Measurements from ENCODE around the gene TRAF1. TPM values are rescaled to one million over a fixed set of nuclear protein-coding genes. Genes with fewer than 3 reads are reported as not detected.

The TRAF1 gene
- total RNA-seq, 2 donors from 2014 or later = 1.5 to 3.1 TPM

GRCh38 chr9:120951960-120952618 lies 25.5 kb upstream of the TRAF1 start:
- intact Hi-C loops (cut with DNase I) = no loop called here

DNA sequence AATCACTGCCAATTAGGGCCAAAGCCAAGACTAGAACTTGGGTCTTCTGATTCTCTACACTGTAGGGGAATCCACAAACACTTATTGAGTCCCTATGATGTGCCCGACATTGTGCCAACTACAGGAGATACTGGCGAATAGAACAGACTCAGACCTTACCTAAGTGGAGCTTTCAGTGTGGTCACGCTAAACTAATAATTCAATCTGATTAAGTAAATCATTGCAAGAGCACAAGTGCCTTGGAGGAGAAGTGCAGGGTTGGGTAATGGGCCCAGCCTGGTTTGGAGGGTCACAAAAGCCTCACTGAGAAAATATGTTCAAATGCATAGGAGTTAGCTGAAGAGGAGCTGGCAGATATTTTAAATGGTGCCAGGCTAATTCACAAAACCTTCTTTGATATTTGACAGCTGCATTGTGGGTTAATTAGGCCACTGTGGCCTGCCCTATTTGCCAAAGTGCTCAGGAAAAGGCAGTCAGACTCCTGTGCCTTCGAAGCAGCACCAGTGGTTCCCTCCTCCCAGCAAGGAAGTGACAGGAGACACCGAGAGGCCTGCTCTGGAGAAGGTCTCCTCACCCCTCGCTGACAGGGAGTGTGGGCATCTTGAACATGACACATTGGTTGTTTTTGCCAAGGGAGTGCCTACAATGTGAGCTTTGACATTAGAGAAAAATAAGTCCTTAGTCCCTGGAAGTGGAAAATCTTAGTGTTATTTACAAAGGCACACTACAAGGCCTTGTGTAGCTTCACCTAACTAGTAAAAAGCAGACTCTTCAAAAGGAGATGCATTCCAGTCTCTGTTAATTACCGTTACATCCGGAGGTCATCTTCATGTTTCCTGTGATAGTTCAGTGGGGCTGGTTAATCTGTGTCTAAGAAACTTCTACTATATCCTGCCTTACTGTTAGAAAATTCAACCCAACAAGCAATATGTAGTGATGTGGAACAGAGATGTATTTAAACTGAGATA lies 24.1 kb upstream of the TRAF1 start:
- Histone ChIP-seq H3K9me3 (no peaks in the 10 kb centered on the region), H3K36me3 (no peaks in the 10 kb centered on the region), H3K4me3 (no peak overlapping the region), H3K27ac (no peak overlapping the region), H3K9ac (ENCODE audit: low read depth in 2 of 2, low read length in 2 of 2) (no peak overlapping the region), H3K27me3 (no peaks in the 10 kb centered on the region), H3K4me1 (no peaks in the 10 kb centered on the region)
- DNase-seq = no peak
- TF ChIP-seq, protein P1, sequence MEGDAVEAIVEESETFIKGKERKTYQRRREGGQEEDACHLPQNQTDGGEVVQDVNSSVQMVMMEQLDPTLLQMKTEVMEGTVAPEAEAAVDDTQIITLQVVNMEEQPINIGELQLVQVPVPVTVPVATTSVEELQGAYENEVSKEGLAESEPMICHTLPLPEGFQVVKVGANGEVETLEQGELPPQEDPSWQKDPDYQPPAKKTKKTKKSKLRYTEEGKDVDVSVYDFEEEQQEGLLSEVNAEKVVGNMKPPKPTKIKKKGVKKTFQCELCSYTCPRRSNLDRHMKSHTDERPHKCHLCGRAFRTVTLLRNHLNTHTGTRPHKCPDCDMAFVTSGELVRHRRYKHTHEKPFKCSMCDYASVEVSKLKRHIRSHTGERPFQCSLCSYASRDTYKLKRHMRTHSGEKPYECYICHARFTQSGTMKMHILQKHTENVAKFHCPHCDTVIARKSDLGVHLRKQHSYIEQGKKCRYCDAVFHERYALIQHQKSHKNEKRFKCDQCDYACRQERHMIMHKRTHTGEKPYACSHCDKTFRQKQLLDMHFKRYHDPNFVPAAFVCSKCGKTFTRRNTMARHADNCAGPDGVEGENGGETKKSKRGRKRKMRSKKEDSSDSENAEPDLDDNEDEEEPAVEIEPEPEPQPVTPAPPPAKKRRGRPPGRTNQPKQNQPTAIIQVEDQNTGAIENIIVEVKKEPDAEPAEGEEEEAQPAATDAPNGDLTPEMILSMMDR (IDR thresholded peaks at IDR 0.05) = no peak
- intact Hi-C loops (cut with DNase I) = no loop called here

More at GRCh38 chr9:120951960-120952618, 25.5 kb upstream of the TRAF1 start:
- H3K27ac ChIP-seq = no peak overlapping the region
- no peak overlapping the region for H3K9ac ChIP-seq (ENCODE audit: low read depth in 2 of 2, low read length in 2 of 2)
- no peak overlapping the region for H3K4me3 ChIP-seq
- TF ChIP-seq, protein P1 (IDR thresholded peaks at IDR 0.05) = no peak
- no peaks in the 10 kb centered on the region for H3K36me3 ChIP-seq
- H3K27me3 ChIP-seq = no peaks in the 10 kb centered on the region
- no peak for DNase-seq
- no peaks in the 10 kb centered on the region for H3K4me1 ChIP-seq
- no peaks in the 10 kb centered on the region for H3K9me3 ChIP-seq

DNA sequence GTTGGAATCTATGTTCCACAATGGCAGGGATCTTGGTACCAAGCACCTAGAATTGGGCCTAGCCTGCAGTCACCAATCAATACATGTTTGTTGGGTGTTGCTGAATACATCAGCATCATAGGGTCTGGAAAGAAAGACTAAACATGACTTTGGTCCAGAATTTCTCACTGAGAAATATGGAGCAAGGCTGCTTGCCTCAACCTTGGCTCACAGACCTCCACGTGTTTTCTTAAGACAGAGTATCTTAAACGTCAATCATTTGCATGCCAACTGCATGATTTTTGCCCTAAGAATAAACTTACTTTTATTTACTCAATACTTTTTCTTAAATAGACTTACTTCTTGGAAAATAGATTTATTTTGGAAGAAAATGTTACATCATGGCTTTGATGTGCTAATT lies 22.7 kb upstream of the TRAF1 start:
- DNase-seq = no peak
- no peaks in the 10 kb centered on the region for H3K9me3 ChIP-seq
- TF ChIP-seq, protein P1 (IDR thresholded peaks at IDR 0.05) = no peak
- no peak overlapping the region for H3K4me3 ChIP-seq
- no peaks in the 10 kb centered on the region for H3K36me3 ChIP-seq
- no peaks in the 10 kb centered on the region for H3K4me1 ChIP-seq
- no peaks in the 10 kb centered on the region for H3K27me3 ChIP-seq
- intact Hi-C loops (cut with DNase I) = no loop called here
- H3K9ac ChIP-seq (ENCODE audit: low read depth in 2 of 2, low read length in 2 of 2) = no peak overlapping the region
- H3K27ac ChIP-seq = no peak overlapping the region

GRCh38 chr9:120948824-120949223 lies 22.2 kb upstream of the TRAF1 start:
- no peaks in the 10 kb centered on the region for H3K9me3 ChIP-seq
- H3K9ac ChIP-seq (ENCODE audit: low read depth in 2 of 2, low read length in 2 of 2) = no peak overlapping the region
- TF ChIP-seq, protein P1 (IDR thresholded peaks at IDR 0.05) = no peak
- intact Hi-C loops (cut with DNase I) = no loop called here
- no peak overlapping the region for H3K27ac ChIP-seq
- no peak overlapping the region for H3K4me3 ChIP-seq
- H3K36me3 ChIP-seq = no peaks in the 10 kb centered on the region
- DNase-seq = no peak
- H3K4me1 ChIP-seq = no peaks in the 10 kb centered on the region
- no peaks in the 10 kb centered on the region for H3K27me3 ChIP-seq

DNA sequence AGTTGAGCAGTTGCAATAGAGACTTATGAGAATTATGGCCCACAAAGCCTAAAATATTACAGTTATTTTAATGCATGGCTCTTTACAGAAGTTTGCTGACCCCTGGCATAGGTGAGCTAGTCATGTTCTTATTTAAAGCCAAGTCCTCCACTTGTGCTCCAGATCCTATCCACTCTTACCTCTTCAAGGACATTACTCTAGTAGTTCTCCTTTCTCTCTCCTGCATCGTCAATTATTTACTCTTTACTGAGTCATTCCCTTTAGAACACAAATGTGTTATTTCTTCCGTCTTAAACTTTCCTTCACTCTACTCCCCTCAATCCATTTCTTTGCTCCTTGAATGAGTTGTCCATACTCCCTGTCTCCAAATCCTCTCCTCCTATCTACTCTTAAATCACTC lies 20.6 kb upstream of the TRAF1 start:
- TF ChIP-seq, protein P1 (IDR thresholded peaks at IDR 0.05) = no peak
- Histone ChIP-seq H3K4me1 (no peaks in the 10 kb centered on the region), H3K27ac (no peak overlapping the region), H3K9me3 (no peaks in the 10 kb centered on the region), H3K36me3 (no peaks in the 10 kb centered on the region), H3K9ac (ENCODE audit: low read depth in 2 of 2, low read length in 2 of 2) (no peak overlapping the region), H3K27me3 (no peaks in the 10 kb centered on the region), H3K4me3 (no peak overlapping the region)
- DNase-seq = no peak
- intact Hi-C loops (cut with DNase I) = no loop called here

Data from colonic mucosa (tissue), 4 donors.